Stromal cell of bone marrow (primary cell): ENCODE measurements around the gene TRIM2.
"Not testable (repeated sequence)": the region's sequence is repeated elsewhere in the genome, so short reads cannot be mapped to it uniquely, and the experiment has no call there.

Source experiments
- DNase-seq: peaks from one replicate; pipeline ENCODE4 v3.0.0-alpha.2; 2012; ENCODE audit warnings: low read depth

TRIM2 gene

GRCh38 chr4:153189016-153189801 lies 15.0 kb upstream of the TRIM2 start:
- DNase-seq: no peak

GRCh38 chr4:153191795-153192363 lies 12.4 kb upstream of the TRIM2 start:
- DNase-seq: no peak

DNA sequence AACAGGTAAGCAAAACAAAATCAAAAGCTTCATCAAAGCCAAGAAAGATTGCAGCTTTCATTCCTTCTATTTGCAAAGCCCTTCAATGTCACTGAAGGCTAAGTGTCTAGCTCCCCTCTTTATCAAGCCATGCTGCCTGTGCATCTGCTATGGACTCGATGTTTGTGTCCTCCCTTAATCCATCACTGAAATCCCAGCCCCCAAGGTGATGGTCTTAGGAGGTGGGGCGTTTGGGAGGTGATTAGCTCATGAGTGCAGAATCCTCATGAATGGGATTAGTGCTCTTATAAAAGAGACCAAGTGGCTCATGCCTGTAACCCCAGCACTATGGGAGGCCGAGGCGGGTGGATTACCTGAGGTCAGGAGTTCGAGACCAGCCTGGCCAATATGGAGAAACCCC lies 6.9 kb upstream of the TRIM2 start:
- DNase-seq: no peak

DNA sequence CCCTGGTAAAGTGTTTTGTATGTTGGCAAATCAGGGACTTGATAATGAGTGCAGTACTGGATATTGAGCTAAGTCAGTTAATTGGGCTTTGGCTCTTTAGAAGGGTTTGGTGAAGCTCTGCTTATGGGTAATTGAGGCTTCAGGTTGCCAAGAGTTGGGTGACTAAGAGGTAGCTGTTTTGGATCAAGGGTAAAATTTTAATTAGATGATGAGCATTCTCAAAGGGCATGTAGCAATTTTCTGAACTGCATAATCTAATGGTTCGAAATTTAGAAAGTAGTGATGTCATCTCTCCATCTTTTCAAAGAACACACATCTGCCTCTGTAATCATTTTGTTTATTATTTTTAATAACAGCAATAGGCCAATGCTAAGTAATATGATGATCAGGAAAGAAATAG lies 5.5 kb upstream of the TRIM2 start:
- DNase-seq: no peak

- not testable (repeated sequence) for DNase-seq
Observed at GRCh38 chr4:153203746-153204145, 497 bp upstream of the TRIM2 start.

DNA sequence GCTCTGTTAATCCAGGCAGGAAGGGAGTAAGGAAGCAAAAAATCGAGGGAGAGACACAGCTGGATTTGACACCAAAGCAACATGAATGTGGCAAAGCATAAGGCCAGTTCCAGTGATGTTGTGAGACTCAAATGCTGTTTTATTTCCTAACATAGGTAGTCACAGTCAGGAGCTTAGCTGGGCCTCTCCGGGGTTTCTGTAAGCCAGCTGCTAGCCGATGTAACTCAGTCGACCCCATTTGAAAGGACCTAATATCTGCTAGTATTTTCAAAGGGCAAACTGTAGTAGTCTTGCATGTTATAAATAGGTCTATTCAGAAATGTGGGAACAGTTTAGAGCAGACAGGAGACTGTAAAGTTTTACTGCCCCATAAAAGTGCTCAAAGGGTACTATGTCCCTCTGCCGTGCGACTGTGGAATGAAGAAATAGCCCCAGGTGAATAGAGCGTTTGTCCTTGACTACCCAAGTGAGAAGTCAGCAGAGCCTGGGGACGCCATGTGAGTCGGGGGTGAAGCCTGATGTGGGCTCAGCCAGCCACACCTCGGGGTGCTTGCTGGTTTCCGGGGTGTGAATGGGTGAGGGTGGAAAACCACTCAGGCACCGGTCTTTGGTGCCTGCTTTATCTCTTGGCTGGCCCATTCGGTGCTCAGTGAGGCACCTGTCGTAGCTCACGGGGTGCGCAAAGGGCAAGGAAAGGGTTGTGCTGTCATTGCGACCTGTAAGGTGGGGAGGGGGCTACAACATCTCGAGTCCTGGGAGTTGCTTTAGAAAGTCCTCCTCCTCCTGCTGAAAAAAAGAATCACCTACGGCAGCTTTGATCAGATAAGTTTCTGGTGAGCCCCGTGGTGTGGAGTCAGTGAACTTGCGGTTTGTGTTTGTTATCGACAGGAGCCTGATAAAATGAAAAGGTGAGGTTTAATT lies 745 bp downstream of the TRIM2 start:
- DNase-seq: no peak

- no peak for DNase-seq
Observed at GRCh38 chr4:153205757-153206156, 1.5 kb downstream of the TRIM2 start.

GRCh38 chr4:153206534-153206933 lies 2.3 kb downstream of the TRIM2 start:
- no peak for DNase-seq

GRCh38 chr4:153207027-153207426 lies 2.8 kb downstream of the TRIM2 start:
- DNase-seq: no peak

DNA sequence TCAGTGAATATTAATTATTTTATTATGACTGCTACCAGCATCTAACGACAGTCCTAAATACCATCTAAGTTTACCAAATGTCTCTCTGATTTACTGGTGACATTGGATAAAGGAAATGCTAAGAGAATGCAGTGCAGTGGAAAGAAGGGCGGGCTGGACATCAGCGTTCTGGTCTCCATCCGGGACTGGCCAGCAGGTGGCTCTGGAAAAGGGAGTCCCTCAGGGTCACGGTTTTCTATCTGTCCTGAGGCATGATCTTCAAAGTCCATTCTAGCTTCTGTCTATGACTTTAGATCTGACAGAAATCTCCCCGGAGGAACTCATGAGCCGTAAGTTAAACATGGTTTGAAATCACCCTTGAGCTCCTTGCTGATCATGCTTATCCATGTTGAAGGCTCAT lies 3.3 kb downstream of the TRIM2 start:
- no peak for DNase-seq

- no peak for DNase-seq
Observed at GRCh38 chr4:153209410-153209809, 5.2 kb downstream of the TRIM2 start.

DNA sequence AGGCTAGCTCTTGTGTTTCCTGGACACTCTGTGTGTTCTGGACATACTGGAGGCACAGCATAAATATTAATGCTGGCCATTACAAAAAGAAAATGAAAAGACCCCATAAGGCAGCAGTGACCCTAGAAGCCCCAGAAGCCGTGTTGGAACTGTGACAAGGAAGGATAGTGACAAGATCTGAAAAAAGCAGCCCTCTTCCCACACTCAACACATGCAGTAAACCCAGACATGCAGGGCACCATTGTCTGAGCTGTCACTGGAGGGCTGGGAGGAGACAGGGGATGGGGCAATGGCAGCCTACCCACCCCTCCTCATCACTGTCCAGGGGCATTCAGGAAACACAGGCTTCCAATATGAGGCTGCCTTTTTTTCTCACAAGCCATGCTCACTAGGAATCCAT lies 6.5 kb downstream of the TRIM2 start:
- no peak for DNase-seq

- peak; percentile 60 for DNase-seq
Observed at GRCh38 chr4:153211986-153212728, 7.9 kb downstream of the TRIM2 start.

DNA sequence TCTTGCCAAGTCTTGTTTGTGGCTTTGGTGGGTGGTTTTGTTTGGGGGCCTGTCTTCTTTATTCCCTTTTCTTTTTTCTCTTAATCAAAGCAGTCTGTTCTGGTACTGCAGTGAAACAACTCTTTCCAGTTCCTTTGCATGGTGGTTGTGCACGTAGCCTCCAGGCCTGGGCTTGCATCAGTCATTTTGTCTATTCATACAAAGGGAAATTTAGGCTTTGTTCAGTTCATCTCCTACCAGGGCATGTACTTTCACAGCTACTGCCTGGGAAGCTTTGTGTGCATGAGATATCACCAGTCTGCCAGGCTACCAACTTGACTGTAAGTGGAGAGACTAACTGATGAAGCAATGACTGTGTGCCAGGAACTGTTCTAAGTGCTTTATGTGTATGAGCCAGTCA lies 8.5 kb downstream of the TRIM2 start:
- no peak for DNase-seq

- no peak for DNase-seq
Observed at GRCh38 chr4:153215921-153216320, 11.7 kb downstream of the TRIM2 start.

DNA sequence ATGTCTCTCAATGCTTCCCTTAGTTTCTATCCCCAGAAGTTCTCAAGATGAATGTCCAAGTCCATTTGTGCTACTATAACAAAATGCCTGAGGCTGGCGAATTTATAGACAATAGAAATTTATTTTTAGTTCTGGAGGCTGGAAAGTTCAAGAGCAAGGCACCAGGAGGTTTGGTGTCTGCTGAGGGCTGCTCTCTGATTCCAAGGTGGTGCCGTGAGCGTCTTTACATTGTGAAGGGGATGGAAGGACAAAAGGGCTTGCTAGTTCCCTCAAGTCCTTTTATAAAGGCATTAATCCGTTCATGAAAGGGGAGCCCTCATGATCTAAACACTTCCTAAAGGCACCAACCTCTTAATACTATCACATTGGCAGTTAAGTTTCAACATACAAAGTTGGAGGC lies 12.3 kb downstream of the TRIM2 start:
- DNase-seq: no peak

DNA sequence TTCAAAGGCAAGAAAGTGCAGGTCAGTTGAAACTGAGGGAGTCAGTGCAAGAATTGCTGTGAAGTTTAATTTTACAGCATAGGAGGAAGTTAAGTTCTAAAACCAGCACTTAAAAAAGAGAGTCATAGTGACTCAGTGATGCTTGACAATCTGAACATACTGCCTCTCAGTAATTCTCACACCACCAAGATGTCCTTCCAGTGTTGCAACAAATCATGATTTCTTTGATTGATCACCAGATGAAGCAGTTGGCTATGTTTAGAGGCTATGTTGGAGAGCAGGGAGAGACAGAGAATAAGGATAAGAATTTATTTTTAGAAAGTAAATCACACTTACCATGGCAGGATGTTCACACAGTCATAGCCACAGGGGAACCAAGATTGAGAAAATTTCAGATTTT lies 13.2 kb downstream of the TRIM2 start:
- DNase-seq: no peak

DNA sequence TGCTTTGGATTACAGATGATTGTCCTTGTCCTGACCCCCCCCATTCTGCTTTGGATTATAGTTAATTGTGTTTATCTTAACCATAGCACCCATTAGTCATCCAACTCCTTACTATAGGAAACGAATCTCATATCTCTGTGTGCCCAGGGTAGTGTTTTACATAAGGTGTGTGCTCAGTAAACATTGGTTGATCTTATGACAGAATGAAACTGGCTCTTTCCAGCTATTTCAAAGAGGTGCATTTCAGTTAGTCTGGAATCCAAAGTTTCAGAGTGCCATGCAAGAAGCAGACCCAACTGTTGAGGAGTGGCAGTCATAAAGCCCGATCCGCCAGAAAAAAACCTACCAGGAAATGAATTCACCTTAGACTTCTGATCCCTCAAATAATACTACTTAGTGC lies 14.7 kb downstream of the TRIM2 start:
- DNase-seq: no peak

DNA sequence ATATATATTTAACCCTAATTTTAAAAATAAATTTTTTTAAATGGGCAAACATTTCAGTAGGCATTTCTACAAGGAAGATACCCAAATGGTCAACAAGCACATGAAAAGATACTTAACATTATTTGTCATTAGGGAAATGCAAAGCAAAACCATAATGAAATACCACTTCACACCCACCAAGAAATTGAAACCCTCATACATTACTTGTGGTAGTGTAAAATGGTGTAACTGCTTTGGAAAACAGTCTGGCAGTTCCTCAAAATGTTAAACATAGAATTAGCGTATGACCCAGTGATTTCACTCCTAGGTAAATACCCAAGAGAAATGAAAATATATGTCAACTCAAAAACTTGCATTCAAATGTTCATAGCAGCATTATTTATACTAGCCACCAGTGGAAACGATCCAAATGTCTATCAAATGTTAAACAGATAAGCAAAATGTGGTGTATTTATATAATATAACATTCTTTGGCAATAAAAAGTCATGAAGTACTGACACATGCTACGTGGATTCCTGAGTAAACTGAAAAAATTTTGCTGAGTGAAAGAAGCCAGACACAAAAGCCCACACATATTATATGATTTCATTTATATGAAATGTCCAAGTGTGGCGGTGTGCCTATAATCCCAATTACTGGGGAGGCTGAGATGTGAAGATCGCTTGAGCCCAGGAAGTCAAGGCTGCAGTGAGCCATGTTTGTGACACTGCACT lies 16.6 kb downstream of the TRIM2 start:
- DNase-seq: no peak

DNA sequence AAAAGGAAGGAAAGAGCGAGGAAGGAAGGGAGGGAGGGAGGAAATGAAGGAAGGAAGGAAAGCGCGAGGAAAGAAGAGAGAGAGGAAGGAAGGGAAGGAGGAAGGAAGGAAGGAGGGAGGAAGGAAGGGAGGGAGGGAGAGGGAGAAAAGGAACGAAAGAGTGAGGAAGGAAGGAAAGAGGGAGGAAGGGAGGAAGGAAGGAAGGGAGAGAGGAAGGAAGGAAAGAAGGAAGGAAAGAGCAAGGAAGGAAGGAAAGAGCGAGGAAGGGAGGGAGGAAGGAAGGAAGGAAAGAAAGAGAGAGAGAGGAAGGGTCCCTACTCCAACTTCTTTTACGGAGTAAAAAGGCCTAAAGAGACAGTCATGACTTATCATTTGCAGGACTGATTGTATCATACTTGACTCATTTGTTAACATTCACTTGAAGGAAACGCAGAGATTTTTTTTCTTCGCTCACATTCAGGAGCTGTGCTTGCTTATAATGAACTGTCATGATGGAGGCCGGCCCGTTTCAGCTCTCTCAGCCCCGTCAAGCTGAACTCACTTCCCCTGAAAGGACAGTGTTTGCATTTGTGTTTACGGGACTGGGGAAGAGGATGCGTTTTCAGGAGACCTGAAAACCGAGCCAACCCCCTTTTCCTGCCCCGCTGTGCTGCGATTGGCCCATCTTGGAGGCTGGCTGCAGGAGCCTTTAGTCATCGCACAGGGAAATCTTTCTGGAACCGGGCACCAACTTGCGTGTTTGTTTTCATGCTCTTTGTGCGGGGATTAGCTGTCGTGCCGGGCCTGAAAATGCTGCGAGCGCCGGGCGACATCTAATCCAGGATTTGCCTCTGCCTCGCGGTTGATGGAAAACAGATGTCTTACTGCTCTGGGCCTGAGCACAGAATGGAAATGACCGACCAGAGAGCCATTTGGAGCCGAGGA lies 17.8 kb downstream of the TRIM2 start:
- peak; percentile 68 for DNase-seq
